Gastroesophageal sphincter (tissue), 3 donors: Measurements from ENCODE around the gene CCDC3.

ENCODE experiments used
- CTCF ChIP-seq, 4 experiments: fragments of 200-600 bp in 2 of 4; fragments of 450-650 bp in 2 of 4; sonication (generic) in 1 of 4; IDR thresholded peaks; one replicate each; pipeline ENCODE4 v1.5.1; 2017 to 2019; ENCODE audit warnings: antibody characterized with exemption in 4 of 4, mild to moderate bottlenecking in 2 of 4, moderate library complexity in 2 of 4
- EP300 ChIP-seq: sonication (generic); formaldehyde crosslinking; IDR thresholded peaks from one replicate; pipeline ENCODE4 v1.6.1; 2017; ENCODE audit warnings: antibody characterized with exemption, mild to moderate bottlenecking
- POLR2A ChIP-seq, 2 donors: fragments of 450-650 bp; IDR thresholded peaks; one replicate each; pipeline ENCODE4 v1.6.1; 2017; ENCODE audit warnings: antibody characterized with exemption in 2 of 2, mild to moderate bottlenecking in 2 of 2, moderate library complexity in 1 of 2
- POLR2AphosphoS5 ChIP-seq: sonication (generic); formaldehyde crosslinking; IDR thresholded peaks from one replicate; pipeline ENCODE4 v1.6.1; 2017; ENCODE audit warnings: antibody characterized with exemption

- TF ChIP-seq POLR2A (IDR thresholded peaks at IDR 0.05): no peak
- TF ChIP-seq CTCF (IDR thresholded peaks at IDR 0.05): no peak
- no peak for TF ChIP-seq POLR2AphosphoS5
- no peak for TF ChIP-seq EP300
These were observed 110.6 kb downstream of the CCDC3 start for GRCh38 chr10:12890958-12891357.
